WERI-Rb-1 (cell line): ENCODE results near the gene MAPK12.

ENCODE experiments used
- DNase-seq: peaks from one replicate; pipeline ENCODE4 v3.0.0-alpha.2; 2020
- H3K27ac ChIP-seq: fragments of 250-450 bp; sonication (Bioruptor Pico); 2 replicates; pipeline ENCODE4 v1.5.1; 2020; ENCODE audit warnings: mild to moderate bottlenecking, moderate library complexity
- H3K27me3 ChIP-seq: fragments of 250-450 bp; sonication (Bioruptor Pico); 2 replicates; pipeline ENCODE4 v1.5.1; 2021; ENCODE audit warnings: mild to moderate bottlenecking, low read depth, moderate library complexity; ENCODE audit not compliant: insufficient read depth, severe bottlenecking
- H3K36me3 ChIP-seq: fragments of 250-450 bp; sonication (Bioruptor Pico); 2 replicates; pipeline ENCODE4 v1.5.1; 2020; ENCODE audit warnings: mild to moderate bottlenecking, moderate library complexity
- H3K4me3 ChIP-seq: 2 replicates; pipeline ENCODE4 v1.5.1; 2011; ENCODE audit warnings: low read depth, mild to moderate bottlenecking, control low read depth, low read length
- H3K9me3 ChIP-seq: fragments of 250-450 bp; sonication (Bioruptor Pico); 2 replicates; pipeline ENCODE4 v1.5.1; 2021; ENCODE audit warnings: mild to moderate bottlenecking, moderate library complexity; ENCODE audit not compliant: severe bottlenecking
- CTCF ChIP-seq: IDR thresholded peaks from 2 replicates; pipeline ENCODE4 v1.5.1; 2011; ENCODE audit warnings: low read depth, mild to moderate bottlenecking, control low read depth, inconsistent platforms, low read length

Gene MAPK12

GRCh38 chr22:50209893-50210292 is 51.6 kb downstream of the MAPK12 start:
- no peaks in the 10 kb centered on the region for H3K9me3 ChIP-seq
- H3K27ac ChIP-seq, result no peak overlapping the region
- H3K4me3 ChIP-seq, result no peak overlapping the region
- peaks cover 53% of the 10 kb centered on the region for H3K36me3 ChIP-seq
- TF ChIP-seq CTCF, result peak; percentile 87
- H3K27me3 ChIP-seq, result no peaks in the 10 kb centered on the region
- DNase-seq, result peak; percentile 53

- no peak for DNase-seq
- H3K9me3 ChIP-seq, result no peaks in the 10 kb centered on the region
- H3K4me3 ChIP-seq, result no peak overlapping the region
- no peaks in the 10 kb centered on the region for H3K27me3 ChIP-seq
- peaks cover 46% of the 10 kb centered on the region for H3K36me3 ChIP-seq
- TF ChIP-seq CTCF, result no peak
- no peak overlapping the region for H3K27ac ChIP-seq
Observed at GRCh38 chr22:50208939-50209892, 52.3 kb downstream of the MAPK12 start.

- no peaks in the 10 kb centered on the region for H3K27me3 ChIP-seq
- no peak for DNase-seq
- no peak overlapping the region for H3K27ac ChIP-seq
- no peak for TF ChIP-seq CTCF
- peaks cover 44% of the 10 kb centered on the region for H3K36me3 ChIP-seq
- H3K4me3 ChIP-seq, result no peak overlapping the region
- no peaks in the 10 kb centered on the region for H3K9me3 ChIP-seq
Observed at GRCh38 chr22:50208430-50208938, 53.0 kb downstream of the MAPK12 start.

- no peak overlapping the region for H3K27ac ChIP-seq
Observed at GRCh38 chr22:50207383-50208140, 53.9 kb downstream of the MAPK12 start.

GRCh38 chr22:50206599-50206998 is 54.9 kb downstream of the MAPK12 start:
- no peak overlapping the region for H3K4me3 ChIP-seq
- no peaks in the 10 kb centered on the region for H3K27me3 ChIP-seq
- peak; percentile 75 for TF ChIP-seq CTCF
- peak; percentile 72 for DNase-seq
- no peak overlapping the region for H3K27ac ChIP-seq
- H3K9me3 ChIP-seq, result no peaks in the 10 kb centered on the region
- H3K36me3 ChIP-seq, result peaks cover 43% of the 10 kb centered on the region

More at GRCh38 chr22:50207383-50208140, 53.9 kb downstream of the MAPK12 start:
- no peaks in the 10 kb centered on the region for H3K9me3 ChIP-seq
- H3K27me3 ChIP-seq, result no peaks in the 10 kb centered on the region
- H3K36me3 ChIP-seq, result peaks cover 46% of the 10 kb centered on the region
- DNase-seq, result no peak
- no peak overlapping the region for H3K4me3 ChIP-seq
- TF ChIP-seq CTCF, result no peak
